Stimulated activated CD4-positive, alpha-beta T cell treated with anti-CD3 and anti-CD28 coated beads, TNF-alpha, amount 100 ng/mL, for 24 hours (primary cell): ENCODE measurements around the gene PDE4D.

Source experiments
- DNase-seq, 3 experiments: peaks; one replicate each; pipeline ENCODE4 v3.0.0-alpha.2; 2020; ENCODE audit warnings: low read depth in 3 of 3

Gene PDE4D

GRCh38 chr5:59293700-59294099 is 599.8 kb downstream of the PDE4D start:
- peak in 1 of 3 experiments; percentile 7 for DNase-seq

- DNase-seq: no peak
Measured at GRCh38 chr5:59291941-59292340, 601.6 kb downstream of the PDE4D start.

DNA sequence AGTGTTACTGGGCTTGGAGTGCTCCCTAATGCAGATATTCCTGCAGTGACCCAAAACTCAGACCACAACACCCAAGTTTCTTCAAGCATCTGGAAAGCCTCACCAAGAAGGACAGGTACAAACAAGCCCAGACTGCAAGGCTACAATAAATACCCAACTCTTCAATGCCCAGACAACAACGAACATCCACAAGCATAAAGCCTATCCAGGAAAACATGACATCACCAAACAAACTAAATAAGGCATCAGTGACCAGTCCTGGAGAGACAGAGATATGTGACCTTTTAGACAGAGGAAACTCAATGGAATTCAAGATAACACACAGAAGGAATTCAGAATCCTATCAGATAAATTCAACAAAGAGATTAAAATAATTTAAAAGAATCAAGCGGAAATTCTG is 605.6 kb downstream of the PDE4D start:
- DNase-seq: no peak

GRCh38 chr5:59287361-59287760 is 606.2 kb downstream of the PDE4D start:
- DNase-seq: no peak

DNA sequence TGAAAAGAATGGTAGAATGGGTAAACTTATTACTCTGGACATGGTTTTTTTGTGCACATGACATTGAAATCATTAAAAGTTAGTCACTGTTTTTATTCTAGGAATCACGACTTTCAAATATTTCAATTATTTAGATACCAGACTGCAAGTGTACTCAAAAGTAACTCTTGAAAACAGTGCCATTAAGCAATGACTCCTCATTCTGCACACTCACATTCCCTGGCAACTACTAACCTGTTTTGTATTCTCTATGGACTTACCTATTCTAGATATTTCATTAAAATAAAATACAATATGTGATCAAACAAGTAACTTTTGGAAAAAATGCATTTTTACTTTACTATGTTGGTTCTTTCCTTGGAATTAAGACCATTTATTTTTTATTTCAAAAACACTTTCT is 607.0 kb downstream of the PDE4D start:
- no peak for DNase-seq

GRCh38 chr5:59285300-59286016 is 608.1 kb downstream of the PDE4D start:
- no peak for DNase-seq

GRCh38 chr5:59282726-59283125 is 610.8 kb downstream of the PDE4D start:
- DNase-seq: no peak

- no peak for DNase-seq
Measured at GRCh38 chr5:59279979-59280378, 613.5 kb downstream of the PDE4D start.

- DNase-seq: no peak
Measured at GRCh38 chr5:59276917-59277372, 616.6 kb downstream of the PDE4D start.

DNA sequence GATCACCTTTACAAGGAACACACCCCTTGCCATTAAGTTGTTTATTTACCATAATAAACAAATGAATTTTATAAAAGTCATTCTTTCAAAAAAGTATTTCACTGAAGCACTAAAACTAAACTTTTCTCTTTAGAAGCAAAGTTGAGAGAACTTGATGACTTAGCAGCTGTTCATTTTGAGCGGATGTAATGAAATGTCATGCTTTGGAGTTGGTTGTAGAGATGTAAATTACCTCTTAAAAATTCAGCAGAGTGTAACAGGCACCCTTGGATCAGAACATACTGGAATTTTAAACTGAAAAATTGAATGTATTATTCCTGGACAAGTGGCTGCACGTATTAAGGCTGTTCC is 617.2 kb downstream of the PDE4D start:
- DNase-seq: no peak

DNA sequence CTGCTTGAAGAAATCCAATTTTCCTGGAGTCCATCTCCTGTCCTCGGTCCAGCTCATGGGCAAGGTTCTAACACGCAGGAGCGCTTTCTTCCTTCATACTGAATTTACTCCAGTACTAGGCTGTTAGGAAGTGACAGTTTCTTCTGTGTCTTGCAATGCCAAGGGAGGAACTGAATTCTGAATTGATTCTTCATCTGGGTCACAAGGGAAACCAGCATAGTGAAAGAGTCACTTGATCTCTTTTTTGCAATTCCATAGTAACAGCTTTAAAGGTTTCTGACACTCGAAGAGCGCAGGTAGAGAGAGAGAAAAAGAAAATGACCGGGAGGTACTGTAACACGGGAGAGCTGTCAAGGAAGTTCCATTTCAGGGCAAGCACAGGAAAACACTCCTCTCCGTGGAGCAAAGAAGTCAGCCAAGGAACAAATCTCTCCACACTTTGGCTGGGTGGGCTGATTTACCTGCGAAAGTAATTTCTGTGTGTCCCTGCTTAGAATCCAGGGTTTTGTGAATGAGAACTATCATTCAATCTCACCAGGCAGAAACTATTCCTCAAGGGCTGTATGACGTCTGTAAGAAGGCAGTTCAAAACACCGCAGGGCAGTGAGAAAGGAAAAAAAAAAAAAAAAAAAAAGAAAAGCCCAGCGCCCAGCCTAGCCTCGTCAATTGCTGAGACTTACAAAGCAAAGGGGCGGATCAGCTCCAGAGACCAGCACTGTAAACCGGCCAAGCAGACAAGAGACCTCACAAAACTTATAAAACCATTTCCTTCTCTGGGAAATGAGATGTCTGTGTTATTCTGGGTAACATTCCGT is 617.8 kb downstream of the PDE4D start:
- DNase-seq: no peak

DNA sequence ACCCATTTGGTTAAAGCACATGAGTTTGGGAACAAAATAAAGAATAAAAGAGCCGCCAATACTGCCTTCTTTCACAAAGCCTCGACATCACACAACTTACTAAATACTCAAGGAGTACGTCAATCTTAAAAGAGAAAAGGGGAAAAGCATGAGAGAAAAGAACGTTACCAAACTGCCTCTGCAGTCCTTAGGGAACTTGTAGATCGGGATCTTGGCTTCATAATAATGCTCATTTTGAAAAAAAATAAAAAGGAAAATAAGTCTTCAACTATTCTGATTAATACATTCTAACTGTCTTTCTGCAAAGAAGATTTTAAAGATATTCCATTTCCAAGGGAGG is 618.4 kb downstream of the PDE4D start:
- DNase-seq: no peak

DNA sequence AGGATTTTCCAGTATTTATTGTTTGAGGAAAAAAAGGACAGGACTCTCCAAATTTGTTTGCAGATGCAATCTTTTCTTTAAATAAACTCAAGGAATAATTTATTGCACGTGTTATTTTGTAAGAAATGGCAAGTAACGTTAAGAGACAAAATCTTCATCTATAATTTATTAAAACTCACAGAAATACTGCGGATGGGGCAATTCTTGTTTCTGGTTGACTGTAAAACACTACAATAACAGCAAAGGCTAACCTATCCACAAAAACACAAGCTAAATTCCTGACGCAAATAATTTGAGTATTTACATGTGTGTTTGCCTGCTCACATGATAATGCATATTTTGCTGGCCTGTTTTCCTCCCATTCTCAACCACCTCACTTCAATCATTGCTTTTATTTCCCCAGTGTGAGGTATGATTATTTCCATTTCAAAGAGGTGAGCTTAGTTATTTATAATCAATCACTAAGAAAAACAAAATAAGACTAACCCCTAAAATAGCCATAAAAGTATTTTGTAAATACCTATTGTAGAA is 619.4 kb downstream of the PDE4D start:
- DNase-seq: no peak

DNA sequence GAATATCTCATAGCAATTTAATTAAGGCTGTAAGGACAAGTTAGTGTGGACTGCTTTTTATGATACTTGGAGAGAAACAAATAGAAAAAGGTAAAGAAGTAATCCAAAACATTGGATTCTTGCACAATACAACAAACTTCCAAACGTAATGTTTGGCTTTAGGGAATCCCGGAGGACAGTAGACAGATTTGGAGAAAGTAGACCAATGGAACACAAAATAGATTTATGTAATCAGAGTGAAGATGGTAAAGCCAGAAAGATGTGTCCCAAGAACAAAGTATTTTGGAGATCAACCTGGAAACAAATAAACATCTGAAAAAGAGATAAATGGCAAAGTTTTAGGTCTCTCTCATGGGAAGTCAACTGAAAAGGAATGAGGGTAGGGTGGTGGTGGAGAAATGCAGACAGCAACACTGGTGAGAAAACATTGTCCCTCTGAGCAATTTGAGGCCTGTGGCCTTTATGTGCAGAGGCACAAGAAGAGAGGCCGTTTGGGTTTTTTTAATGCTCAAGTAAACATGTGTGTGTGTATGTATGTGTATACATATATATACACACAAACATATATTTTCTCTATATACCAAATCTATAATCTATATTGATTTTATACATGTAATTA is 620.6 kb downstream of the PDE4D start:
- no peak for DNase-seq

GRCh38 chr5:59268756-59269415 is 624.6 kb downstream of the PDE4D start:
- DNase-seq: no peak

GRCh38 chr5:59267033-59267432 is 626.5 kb downstream of the PDE4D start:
- no peak for DNase-seq

GRCh38 chr5:59266410-59266809 is 627.1 kb downstream of the PDE4D start:
- no peak for DNase-seq

DNA sequence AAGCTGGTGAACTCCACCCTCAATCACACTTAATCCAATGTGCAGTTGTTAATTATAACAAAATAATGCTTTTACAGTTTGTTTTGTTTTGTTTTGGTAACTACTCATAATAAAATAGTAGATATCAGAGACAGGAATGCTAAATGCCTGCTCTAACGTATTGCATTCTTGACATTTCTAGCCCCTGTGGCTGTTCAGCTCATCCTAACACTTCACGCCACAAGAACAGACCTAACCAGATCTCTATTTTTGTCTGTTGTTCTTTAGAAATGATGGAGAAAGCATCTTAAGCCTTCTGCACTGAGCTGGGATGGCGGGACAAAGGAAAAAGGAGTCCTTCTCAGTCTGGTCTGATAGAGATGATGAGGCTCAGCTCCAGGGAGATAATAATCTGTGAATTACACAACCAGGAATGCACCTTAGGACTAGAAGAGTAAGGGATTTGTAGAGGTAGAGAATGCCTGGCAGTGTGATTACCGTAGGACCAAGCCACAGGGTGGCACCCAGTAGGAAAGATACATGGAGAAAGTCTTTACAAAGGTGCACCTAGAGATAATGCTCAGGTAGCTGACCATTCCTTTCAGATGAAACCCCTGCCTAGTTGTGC is 628.8 kb downstream of the PDE4D start:
- DNase-seq: no peak

DNA sequence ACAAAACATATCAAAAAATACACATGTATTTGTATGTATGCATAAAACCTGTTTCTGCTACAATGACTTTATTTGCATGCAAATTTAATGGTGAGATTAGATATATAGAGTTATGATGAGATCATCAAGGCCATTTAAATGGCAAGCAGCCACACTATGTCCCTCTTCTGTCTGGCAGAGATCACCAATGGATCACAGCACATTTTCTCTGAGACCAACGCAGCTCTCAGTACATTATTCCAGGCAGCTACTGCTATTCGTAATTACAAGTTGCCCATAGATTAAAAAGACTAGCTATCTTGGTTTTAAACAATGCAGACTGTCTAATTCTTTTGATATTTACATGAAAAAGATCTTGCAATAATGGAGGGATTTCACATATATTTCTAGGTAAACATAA is 629.5 kb downstream of the PDE4D start:
- DNase-seq: no peak

- DNase-seq: no peak
Measured at GRCh38 chr5:59261969-59262368, 631.6 kb downstream of the PDE4D start.

DNA sequence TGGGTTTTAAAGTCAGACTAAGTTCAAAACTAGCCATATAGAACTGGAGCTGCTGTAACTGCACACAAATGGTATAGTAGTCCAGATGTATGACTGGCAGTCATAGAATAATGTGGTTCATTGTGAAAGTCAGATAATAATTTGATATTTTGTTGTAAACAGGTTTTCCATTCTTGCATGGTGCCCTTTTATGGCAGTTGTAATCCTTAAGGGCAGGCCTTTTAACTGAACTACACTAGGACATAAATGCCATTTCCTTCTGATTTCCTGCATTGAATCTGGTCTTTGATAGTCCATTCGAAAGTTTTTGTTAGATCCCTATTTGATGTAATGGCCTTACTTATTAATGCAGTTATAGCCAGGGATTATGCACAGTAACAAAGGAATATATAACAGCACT is 632.6 kb downstream of the PDE4D start:
- no peak for DNase-seq

GRCh38 chr5:59260200-59260599 is 633.3 kb downstream of the PDE4D start:
- no peak for DNase-seq
